Neural cell (in vitro differentiated cells): Measurements from ENCODE around the gene CEMIP.

Experiments
- EP300 ChIP-seq: fragments of 450-650 bp; conservative IDR thresholded peaks from 2 replicates; pipeline ENCODE4 v1.6.1; 2014; ENCODE audit warnings: antibody characterized with exemption, mild to moderate bottlenecking, moderate library complexity; ENCODE audit not compliant: poor library complexity, severe bottlenecking
- EZH2 ChIP-seq: fragments of 200-600, 300-800 bp; shearing (Covaris generic), sonication (generic); IDR thresholded peaks from 2 replicates; pipeline ENCODE4 v1.6.1; 2014; ENCODE audit warnings: antibody characterized with exemption, low read length, borderline replicate concordance, mild to moderate bottlenecking; ENCODE audit not compliant: insufficient read depth, poor library complexity, severe bottlenecking
- POLR2AphosphoS5 ChIP-seq: IDR thresholded peaks from 2 replicates; pipeline ENCODE4 v1.6.1; 2012
- RAD21 ChIP-seq: fragments of 450-650 bp; conservative IDR thresholded peaks from 2 replicates; pipeline ENCODE4 v1.6.1; 2014; ENCODE audit warnings: antibody characterized with exemption, mild to moderate bottlenecking, moderate library complexity
- SMC3 ChIP-seq: fragments of 450-650 bp; conservative IDR thresholded peaks from 2 replicates; pipeline ENCODE4 v1.6.1; 2014; ENCODE audit warnings: antibody characterized with exemption, mild to moderate bottlenecking, moderate library complexity; ENCODE audit not compliant: poor library complexity
- TAF1 ChIP-seq: IDR thresholded peaks from 2 replicates; pipeline ENCODE4 v1.6.1; 2012; ENCODE audit warnings: low read depth
- TF ChIP-seq, protein P1 (sequence below): fragments of 450-650 bp; IDR thresholded peaks from 2 replicates; pipeline ENCODE4 v1.5.1; 2014; ENCODE audit warnings: antibody characterized with exemption, mild to moderate bottlenecking, moderate library complexity; ENCODE audit not compliant: poor library complexity, severe bottlenecking
- TF ChIP-seq, protein P2 (sequence below): IDR thresholded peaks from 2 replicates; pipeline ENCODE4 v1.6.1; 2012; ENCODE audit warnings: borderline replicate concordance

DNA sequence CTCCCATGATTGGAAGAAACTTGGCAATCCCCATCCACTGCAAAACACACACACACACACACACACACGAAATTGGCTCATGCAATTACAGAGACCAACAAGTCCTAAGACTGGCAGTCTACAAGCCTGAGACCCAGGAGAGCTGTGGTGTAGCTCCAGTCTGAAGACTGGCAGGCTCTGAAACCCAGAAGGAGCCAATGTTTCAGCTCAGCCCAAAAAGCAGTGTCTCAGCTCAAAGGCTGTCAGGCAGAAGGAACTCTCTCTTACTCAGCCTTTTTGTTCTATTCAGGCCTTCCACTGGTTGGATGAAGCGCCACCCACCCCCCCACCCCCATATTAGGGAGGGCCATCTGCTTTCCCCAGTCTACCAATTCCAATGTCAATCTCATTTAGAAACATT is 178.4 kb downstream of the CEMIP start:
- TF ChIP-seq POLR2AphosphoS5 (no peak), SMC3 (no peak), TAF1 (no peak), EP300 (no peak), EZH2 (no peak), RAD21 (no peak)
- TF ChIP-seq, protein P1, sequence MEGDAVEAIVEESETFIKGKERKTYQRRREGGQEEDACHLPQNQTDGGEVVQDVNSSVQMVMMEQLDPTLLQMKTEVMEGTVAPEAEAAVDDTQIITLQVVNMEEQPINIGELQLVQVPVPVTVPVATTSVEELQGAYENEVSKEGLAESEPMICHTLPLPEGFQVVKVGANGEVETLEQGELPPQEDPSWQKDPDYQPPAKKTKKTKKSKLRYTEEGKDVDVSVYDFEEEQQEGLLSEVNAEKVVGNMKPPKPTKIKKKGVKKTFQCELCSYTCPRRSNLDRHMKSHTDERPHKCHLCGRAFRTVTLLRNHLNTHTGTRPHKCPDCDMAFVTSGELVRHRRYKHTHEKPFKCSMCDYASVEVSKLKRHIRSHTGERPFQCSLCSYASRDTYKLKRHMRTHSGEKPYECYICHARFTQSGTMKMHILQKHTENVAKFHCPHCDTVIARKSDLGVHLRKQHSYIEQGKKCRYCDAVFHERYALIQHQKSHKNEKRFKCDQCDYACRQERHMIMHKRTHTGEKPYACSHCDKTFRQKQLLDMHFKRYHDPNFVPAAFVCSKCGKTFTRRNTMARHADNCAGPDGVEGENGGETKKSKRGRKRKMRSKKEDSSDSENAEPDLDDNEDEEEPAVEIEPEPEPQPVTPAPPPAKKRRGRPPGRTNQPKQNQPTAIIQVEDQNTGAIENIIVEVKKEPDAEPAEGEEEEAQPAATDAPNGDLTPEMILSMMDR: no peak
- TF ChIP-seq, protein P2, sequence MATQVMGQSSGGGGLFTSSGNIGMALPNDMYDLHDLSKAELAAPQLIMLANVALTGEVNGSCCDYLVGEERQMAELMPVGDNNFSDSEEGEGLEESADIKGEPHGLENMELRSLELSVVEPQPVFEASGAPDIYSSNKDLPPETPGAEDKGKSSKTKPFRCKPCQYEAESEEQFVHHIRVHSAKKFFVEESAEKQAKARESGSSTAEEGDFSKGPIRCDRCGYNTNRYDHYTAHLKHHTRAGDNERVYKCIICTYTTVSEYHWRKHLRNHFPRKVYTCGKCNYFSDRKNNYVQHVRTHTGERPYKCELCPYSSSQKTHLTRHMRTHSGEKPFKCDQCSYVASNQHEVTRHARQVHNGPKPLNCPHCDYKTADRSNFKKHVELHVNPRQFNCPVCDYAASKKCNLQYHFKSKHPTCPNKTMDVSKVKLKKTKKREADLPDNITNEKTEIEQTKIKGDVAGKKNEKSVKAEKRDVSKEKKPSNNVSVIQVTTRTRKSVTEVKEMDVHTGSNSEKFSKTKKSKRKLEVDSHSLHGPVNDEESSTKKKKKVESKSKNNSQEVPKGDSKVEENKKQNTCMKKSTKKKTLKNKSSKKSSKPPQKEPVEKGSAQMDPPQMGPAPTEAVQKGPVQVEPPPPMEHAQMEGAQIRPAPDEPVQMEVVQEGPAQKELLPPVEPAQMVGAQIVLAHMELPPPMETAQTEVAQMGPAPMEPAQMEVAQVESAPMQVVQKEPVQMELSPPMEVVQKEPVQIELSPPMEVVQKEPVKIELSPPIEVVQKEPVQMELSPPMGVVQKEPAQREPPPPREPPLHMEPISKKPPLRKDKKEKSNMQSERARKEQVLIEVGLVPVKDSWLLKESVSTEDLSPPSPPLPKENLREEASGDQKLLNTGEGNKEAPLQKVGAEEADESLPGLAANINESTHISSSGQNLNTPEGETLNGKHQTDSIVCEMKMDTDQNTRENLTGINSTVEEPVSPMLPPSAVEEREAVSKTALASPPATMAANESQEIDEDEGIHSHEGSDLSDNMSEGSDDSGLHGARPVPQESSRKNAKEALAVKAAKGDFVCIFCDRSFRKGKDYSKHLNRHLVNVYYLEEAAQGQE: no peak
